ENCODE results near the gene MTMR3.

Gene MTMR3

DNA sequence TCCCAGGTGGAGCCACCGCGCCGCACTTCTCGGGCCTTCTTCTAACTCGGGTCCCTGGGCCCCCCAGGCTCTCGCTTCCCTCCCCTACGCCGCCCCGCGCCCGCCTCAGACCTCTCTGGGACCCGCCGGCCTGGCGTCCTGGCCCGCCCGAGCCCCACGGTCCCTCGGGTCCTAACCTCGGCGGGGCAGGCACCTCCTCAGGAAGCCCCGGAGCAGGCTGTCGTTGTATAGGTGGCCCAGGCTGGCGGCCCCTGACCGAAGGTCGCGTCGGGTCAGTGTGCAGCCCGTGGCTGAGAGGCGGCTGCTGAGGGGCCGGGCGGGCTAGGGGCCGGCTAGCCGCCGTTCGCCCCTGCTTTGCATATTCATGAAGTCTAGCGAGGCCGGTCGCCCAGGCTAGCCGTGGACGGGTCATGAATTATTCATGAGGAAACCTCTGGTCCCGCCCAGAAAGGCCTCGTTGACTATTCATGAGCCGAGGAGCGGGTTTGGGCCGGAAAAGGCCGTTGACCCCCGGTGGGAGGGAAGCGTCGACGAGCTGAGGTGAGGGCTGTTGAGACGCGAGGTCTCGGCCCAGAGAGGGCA lies 197.1 kb downstream of the MTMR3 start, which contains the start of gene HORMAD2:
Gene HORMAD2, plus strand, starts transcription at position 513 of the 582 bp plus-strand sequence. CDS start 13,489 bp downstream, outside the sequence.
- TF ChIP-seq, protein P1, sequence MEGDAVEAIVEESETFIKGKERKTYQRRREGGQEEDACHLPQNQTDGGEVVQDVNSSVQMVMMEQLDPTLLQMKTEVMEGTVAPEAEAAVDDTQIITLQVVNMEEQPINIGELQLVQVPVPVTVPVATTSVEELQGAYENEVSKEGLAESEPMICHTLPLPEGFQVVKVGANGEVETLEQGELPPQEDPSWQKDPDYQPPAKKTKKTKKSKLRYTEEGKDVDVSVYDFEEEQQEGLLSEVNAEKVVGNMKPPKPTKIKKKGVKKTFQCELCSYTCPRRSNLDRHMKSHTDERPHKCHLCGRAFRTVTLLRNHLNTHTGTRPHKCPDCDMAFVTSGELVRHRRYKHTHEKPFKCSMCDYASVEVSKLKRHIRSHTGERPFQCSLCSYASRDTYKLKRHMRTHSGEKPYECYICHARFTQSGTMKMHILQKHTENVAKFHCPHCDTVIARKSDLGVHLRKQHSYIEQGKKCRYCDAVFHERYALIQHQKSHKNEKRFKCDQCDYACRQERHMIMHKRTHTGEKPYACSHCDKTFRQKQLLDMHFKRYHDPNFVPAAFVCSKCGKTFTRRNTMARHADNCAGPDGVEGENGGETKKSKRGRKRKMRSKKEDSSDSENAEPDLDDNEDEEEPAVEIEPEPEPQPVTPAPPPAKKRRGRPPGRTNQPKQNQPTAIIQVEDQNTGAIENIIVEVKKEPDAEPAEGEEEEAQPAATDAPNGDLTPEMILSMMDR (IDR thresholded peaks at IDR 0.05; ENCODE audit: insufficient read depth, low read length, missing control alignments), result no peak
- DNase-seq (ENCODE audit: low read depth, low spot score), result no peak
- ChIA-PET POLR2A (no interaction called here), CTCF (interaction anchor here (1.2 to 1.3 kb wide), 2 partner anchors 8 to 453 kb away, joined by 4 read pairs; no protein-coding TSS in a partner anchor)
- no peak within 1 kb of the TSS; the same call in 1 of the 2 replicates for H3K4me3 ChIP-seq (ENCODE audit: low read depth, low read length)

All from AG04449 (cell line).